GM19035 (cell line): ENCODE measurements around the gene MEOX1.
"Not testable (repeated sequence)": the region's sequence is repeated elsewhere in the genome, so short reads cannot be mapped to it uniquely, and the experiment has no call there.

Source experiments
- ATAC-seq: cut with Tn5 transposase; IDR thresholded peaks from one replicate; pipeline ENCODE4 v1.9.1; 2021; ENCODE audit not compliant: unreplicated experiment

The MEOX1 gene

GRCh38 chr17:43661699-43662412 is at the start of gene MEOX1:
TSS of gene MEOX1 (minus strand) at chr17:43661922. CDS start at chr17:43661534, 388 bp downstream.
- ATAC-seq, result no peak

DNA sequence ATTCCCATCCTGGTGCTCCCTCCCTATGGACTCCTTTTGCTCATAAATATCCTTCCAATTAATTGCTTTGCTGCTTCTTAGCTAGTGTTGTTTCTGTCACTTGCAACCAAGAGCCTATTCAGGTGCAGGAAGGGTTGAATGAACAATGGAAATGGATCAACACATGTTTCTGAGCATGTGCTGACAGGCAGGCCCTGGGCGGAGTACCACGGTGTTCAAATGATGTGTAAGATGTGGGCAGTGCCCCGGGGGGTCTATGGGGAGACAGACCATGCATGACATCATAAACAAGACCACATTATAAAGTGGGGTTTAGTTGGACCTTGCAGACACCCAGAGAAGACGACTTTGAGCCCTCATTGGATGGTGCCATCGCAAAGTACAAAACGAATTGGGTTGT is 48.4 kb upstream of the MEOX1 start:
- no peak for ATAC-seq

DNA sequence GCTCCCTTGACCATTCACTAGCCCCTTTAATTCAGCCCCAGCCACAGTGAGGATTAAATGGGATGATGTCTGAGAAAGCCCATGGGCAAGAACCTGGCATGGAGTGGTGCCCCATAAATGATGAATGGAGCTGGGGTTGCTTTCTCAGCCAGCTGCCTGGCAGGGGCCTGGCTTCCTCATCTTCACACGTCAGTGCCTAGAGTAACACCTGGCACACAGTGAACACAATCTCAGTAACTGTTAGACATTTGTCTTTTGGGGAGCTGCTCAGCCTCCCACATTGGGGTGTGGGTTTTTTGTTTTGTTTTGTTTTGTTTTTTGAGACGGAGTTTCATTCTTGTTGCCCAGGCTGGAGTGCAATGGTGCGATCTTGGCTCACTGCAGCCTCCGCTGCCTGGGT is 47.5 kb upstream of the MEOX1 start:
- no peak for ATAC-seq

DNA sequence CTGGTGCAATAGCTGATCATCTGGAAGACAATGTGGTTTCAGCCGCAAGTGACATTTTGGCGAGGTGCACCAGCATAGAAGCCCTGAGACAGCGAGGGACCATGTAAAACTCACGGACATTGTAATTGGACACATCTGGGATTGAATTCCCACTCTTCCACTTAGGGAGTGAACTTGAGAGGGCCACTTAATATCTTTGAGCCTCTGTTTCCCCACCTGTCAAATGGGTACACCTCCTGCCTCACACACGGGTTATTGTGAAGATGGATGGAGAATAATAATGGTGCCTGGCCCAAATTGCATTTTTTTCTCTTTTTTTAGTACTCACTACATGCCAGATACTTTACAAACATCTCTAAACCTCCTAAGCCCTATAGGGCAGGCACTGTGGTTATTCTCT is 45.5 kb upstream of the MEOX1 start:
- no peak for ATAC-seq

- no peak for ATAC-seq
Observed at GRCh38 chr17:43706235-43706634, 44.5 kb upstream of the MEOX1 start.

GRCh38 chr17:43703630-43704029 is 41.9 kb upstream of the MEOX1 start:
- no peak for ATAC-seq

- no peak for ATAC-seq
Observed at GRCh38 chr17:43702637-43703036, 40.9 kb upstream of the MEOX1 start.

GRCh38 chr17:43701318-43701743 is 39.6 kb upstream of the MEOX1 start:
- ATAC-seq, result no peak

DNA sequence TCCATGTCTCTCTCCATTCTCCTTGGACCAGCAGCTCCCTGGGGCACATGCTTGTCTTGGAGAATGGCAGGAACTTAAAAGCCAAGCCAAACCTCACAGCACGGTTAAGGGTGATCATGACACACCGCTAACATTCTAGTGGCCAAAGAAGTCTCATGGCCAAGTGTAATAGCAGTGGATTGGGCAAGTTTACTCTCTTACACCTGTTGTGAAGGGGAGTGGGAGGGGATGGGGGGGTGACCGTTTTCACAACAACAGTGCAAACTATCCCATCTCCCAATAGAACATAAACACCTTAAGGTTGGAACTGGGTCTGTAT is 37.7 kb upstream of the MEOX1 start:
- no peak for ATAC-seq

DNA sequence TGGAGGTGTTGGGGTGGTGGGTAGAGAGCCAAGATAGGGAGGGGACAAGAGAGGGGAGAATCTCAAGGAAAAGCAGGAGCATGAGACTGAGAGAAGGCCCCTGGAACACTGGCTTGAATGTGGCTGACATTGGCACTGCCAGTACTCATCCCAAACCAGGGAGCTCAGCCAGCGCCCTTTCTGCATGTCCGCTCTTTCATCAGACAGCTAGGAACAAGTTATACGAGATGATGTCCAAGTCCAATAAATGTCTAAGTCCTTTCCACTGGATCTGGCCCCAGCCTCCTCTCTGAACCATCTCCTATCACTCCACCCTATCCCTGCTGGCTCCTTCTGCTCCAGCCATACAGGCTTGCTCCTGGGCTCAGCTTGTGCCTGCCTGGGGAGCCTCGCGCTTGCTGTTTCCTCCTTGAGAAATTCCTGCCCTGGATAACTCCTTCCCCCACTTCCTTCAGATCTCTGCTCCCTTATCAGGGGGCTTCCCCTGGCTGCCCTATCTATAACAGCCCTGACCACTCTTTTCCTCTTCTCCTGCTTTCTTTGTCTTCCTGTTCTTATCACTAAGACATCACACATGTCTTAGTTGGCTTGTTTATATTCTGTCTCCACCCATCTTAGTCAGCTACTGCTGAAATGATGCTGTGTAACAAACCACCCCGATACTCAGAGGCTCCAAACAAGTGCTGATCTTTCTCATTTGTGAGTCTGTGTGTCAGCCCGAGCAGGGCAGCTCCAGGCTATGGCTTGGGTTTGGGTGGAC is 37.1 kb upstream of the MEOX1 start:
- ATAC-seq, result no peak

DNA sequence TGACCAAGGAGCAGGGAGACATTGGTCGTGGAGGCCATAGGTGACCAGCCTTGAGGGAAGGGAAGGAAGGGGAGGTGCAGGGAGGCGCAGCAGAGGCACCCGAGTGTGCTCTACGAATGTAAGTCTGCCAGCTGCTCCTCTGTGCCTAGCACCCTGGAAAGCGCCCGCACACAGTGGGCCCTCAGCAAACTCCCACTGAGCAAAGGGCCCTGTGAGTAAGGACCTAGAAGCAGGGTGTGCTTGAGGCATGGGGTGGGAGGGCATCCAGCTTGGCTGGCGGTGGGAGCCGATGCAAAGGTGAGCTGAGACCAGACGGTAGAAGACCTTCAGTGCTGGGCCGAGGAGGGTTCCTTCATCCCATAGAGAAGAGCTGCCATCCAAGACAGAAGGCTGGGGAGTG is 36.2 kb upstream of the MEOX1 start:
- no peak for ATAC-seq

DNA sequence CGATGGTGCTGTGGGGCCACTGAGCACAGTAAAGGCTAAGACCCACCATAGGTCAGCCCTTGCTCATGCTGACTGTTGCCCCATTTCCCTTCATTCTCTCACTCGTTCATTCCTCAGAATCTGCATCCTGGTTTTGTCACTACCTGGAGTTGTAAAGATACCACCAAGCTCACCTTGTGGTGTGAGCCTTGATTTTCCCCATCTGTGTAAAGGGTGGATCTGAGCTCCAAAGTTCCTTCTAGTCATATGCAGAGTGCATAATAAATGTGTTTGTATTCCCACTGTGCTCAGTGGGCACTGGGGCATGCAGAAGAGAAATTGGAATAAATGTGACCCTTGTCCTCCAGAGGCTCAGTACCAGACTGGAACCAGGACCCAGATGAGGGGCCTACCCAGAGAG is 35.2 kb upstream of the MEOX1 start:
- ATAC-seq, result no peak

DNA sequence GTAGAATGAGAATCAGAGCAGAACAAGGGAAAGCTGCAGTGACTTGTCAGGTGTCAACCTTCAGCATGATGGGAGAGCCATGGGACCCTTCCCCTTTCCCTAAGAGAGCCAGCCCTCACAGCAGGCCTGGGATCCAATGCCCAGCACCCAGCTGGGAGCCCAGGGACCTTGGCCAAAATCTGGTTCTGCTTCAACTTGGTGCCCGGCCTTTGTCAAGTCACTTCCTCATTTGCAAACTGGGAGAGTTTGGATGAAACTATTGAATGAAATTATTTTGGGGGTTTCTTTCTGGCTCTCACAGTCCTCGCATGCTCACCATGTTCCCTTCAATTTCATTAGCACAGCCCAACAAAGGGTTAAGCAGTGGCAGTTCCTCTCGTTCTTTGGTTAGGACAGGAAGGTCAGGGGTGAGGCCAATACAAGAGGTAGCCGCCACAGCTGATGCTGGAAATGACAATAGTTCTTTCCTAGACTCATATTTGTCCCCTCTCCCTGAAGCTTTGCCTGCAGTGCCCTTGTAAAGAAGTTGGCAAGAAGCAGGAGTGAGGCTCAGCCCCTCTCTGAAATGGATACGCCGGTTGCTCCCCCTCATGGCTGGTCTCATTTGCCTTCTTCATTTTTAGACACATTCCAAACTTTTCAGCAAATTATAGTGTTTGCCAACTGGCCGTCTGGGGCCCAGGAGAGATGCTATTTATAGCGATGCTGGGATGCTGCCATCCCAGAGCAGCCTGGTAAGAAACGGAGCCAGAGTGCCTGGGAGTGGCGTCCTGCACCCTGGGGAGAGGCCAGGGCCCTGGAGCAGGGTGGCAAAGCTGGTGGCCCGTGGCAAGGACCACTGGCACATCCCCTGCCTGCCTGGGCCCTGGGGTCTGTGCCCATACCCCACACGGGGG is 34.5 kb upstream of the MEOX1 start:
- ATAC-seq, result no peak

DNA sequence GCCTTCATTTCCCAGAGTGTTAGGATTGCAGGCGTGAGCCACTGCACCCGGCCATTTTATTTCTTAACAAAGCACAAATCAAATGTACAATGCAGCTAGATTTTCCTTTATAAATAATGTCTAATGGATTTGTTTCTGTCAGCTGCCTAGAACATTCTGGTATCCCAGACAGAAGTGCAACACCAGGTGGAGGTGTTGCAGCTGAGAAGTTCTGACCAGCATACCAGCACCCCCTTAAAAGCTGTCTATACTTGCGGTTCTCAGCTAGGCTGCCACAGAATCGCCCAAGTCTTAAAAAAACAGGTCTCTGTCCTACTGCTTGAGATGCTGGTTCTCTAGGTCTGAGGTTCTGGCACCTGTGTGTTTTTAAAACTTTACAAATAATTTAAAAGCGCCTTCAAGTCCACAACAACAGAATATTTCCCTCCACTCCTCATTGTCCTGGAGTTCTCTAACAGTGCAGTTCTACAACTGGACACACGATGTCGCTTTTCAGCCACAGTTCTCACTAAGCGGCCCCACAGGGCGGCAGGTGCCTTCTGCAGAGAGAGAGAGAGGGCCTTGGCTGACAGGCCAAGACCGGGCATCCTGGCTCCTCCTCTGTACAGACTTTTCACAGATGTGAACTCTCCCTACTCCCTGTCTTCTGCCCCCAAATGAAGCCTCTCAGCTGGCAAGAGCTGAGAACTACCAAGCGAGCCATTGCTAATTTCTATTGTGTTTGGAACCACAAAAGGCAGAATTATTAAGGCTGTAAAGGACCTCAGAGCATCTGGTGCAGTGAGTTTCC is 32.6 kb upstream of the MEOX1 start:
- no peak for ATAC-seq

DNA sequence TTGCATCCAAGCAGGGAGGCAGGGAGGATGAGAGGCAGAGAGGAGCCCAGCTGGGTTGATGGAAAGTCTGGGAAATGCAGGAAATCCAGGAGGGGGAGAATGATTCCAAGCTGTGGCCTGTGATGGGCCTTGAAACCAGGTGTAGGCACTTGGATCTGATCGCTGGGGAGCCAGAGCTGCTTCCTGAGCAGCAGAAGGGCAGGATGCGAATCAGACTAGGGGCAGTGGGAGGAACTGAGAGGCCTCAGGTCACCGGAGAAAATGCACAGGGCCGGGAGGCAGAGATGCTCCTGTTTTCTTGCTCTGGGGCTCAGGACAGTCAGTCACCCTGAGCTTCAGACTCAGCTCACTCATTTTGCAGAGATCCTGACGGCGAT is 29.6 kb upstream of the MEOX1 start:
- no peak for ATAC-seq

DNA sequence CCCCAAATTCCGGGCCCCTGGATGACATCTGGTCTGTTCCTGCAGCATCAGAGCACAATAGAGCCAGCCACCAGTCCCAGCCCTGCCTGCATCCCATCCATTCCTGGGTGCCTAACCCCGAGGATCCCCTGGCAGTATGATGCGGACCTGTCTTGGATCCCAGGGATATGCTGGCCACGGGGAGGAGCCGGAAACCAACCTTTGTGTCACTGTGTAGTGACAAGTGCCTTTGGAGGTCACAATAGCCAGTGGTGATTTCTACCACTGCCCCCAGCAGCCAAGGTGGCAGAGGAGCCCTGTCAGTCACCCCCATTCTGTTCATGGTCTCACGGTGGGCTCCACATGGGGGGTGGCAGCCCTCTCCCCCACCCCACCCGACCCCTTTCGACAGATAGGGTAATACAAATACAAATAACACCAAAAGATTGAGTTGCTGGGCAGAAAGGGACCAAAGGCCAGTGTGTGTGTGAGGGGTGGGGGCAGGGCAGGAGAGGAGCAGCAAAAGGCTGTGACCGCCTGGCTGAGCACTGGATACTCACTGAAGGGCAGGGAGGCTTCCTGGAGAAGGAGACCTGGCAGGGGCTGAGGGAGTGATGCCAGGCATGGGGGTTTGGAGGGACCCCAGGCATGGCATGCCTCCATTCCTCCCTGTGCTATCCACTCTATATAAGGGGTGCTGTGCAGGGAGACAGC is 29.0 kb upstream of the MEOX1 start:
- ATAC-seq, result no peak

GRCh38 chr17:43689814-43690213 is 28.1 kb upstream of the MEOX1 start:
- no peak for ATAC-seq

DNA sequence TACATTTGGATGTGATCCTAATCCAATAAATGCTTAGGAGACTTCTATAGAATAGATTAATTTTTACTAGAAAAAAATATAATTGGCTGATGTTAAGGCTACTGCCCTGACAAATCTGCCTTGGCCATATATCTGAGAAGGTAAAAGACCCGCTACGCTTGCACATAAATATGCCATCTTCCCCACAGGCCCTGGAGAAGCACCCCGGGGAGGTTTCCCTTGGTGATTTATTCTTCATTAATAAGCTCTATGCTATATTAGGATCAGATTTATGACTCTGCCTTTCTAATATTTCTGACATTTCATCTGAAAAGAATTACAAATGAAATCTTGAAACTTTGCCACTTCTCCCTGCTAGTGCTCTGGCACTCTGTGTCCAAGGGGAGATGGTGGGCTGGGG is 27.4 kb upstream of the MEOX1 start:
- ATAC-seq, result no peak

GRCh38 chr17:43686957-43687356 is 25.2 kb upstream of the MEOX1 start:
- not testable (repeated sequence) for ATAC-seq

DNA sequence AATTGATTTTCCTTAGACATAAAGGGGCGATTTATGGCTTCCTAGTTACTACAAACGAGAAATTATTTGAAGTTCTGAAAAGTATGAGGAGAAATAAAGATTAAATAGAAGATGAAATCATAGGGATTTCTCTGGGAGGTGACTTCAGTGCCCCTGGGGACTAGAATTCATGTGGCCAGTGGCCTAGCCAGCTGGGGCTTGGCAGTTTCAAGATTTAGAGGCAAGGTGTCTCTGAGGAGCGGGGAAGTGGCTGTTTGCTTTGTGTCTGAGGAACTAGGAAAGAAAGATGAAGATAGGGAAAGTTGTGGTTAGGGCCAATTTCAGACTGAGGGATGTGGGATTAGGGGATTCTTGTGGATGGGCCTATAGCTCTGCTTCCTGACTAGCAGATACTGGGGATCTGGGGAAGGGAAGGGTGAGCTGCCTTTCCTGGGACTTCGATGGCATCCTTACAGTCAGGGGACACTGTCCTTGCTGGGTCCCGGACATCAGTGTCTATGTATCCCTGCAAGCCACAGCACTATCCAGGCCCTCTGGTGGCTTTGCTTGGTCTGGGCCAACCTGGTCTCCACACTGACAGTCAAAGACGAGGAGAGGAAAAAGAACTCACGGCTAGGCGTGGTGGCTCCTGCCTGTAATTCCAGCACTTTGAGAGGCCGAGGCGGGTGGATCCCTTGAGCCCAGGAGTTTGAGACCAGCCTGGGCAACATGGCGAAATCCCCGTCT is 22.4 kb upstream of the MEOX1 start:
- ATAC-seq, result no peak
